Kidney (tissue), 14 donors: ENCODE results near the gene BLVRA. TPM values are rescaled to one million over a fixed set of nuclear protein-coding genes. Genes with fewer than 3 reads are reported as not detected.
"Not testable (repeated sequence)": the region's sequence is repeated elsewhere in the genome, so short reads cannot be mapped to it uniquely, and the experiment has no call there.

Source experiments
- DNase-seq, 5 donors: peaks; one replicate each; pipeline ENCODE4 v3.0.0-alpha.2; 2013 to 2020
- FAIRE-seq: peaks from 2 replicates; lab custom pipeline; 2012; peaks lifted over from hg19 to GRCh38; lab: Jason Lieb, UNC
- H3K27ac ChIP-seq, 2 donors: one replicate each; pipeline ENCODE4 v1.7.0; 2013; ENCODE audit warnings: low read depth in 2 of 2, low read length in 2 of 2, inconsistent platforms in 1 of 2
- H3K27me3 ChIP-seq: one replicate; pipeline ENCODE4 v1.7.1; 2013; ENCODE audit warnings: low read length, inconsistent platforms; ENCODE audit not compliant: control insufficient read depth, insufficient read depth
- H3K36me3 ChIP-seq, 3 donors: one replicate each; pipeline versions ENCODE4 v1.7.0 to v1.7.1; 2013; ENCODE audit warnings: low read length in 3 of 3, control low read depth in 1 of 3, inconsistent platforms in 1 of 3; ENCODE audit not compliant: insufficient read depth in 3 of 3, control insufficient read depth in 2 of 3
- H3K4me1 ChIP-seq, 3 donors: one replicate each; pipeline versions ENCODE4 v1.7.0 to v1.7.1; 2013; ENCODE audit warnings: low read length in 3 of 3, inconsistent platforms in 1 of 3, low read depth in 1 of 3; ENCODE audit not compliant: control insufficient read depth in 2 of 3, insufficient read depth in 2 of 3
- H3K4me3 ChIP-seq, 3 donors: one replicate each; pipeline versions ENCODE4 v1.7.0 to v1.8.1; 2013; ENCODE audit warnings: low read length in 3 of 3, control low read depth in 1 of 3, inconsistent platforms in 1 of 3
- H3K9ac ChIP-seq, 3 donors: one replicate each; pipeline versions ENCODE4 v1.7.0 to v1.7.1; 2013; ENCODE audit warnings: low read length in 3 of 3, control low read depth in 1 of 3, inconsistent platforms in 1 of 3
- H3K9me3 ChIP-seq, 3 donors: one replicate each; pipeline versions ENCODE4 v1.7.0 to v1.7.1; 2013; ENCODE audit warnings: low read length in 3 of 3, control low read depth in 1 of 3, inconsistent platforms in 1 of 3; ENCODE audit not compliant: control insufficient read depth in 2 of 3, insufficient read depth in 1 of 3
- CTCF ChIP-seq: IDR thresholded peaks from 3 replicates; pipeline ENCODE4 v1.5.1; 2012; ENCODE audit warnings: mild to moderate bottlenecking, moderate library complexity, borderline replicate concordance; ENCODE audit not compliant: insufficient read depth; ENCODE audit errors: extremely low read depth
- intact Hi-C: fragments of 100-400 bp; cut with DNase I; formaldehyde crosslinking; loops from one replicate; pipeline ENCODE4 v1.11.1; 2022
- polyA plus RNA-seq: library from polyadenylated mRNA; stranded (reverse); fragments of 350-450 nt; fragmentation: Illumina TruSeq; extraction: RNeasy Lipid Tissue Mini Kit (QIAGEN cat#74804); gene quantifications from one replicate; pipeline ENCODE4 v1.2.3, GENCODE V29; 2014; ENCODE audit warnings: low read depth, low replicate concordance; ENCODE audit not compliant: insufficient read depth
- total RNA-seq: library from RNA; stranded (reverse); fragmentation: NEBNext Ultra II Directional; extraction: Animal tissue kit (Norgen Biotek cat#: 25700); gene quantifications from one replicate; pipeline ENCODE4 v1.2.1, GENCODE V29; 2021
- donor health status: control.
- donor health status: control.
- donor health status: control.
- donor health status: control.
- donor health status: control.
- donor health status: DM: yes; HTN: yes; CAD: no.
- donor health status: Normal renal cell carcinoma (clear cell type).

BLVRA gene
- total and polyA plus RNA-seq, 2 donors from 2014 or later: 69.6 to 86.9 TPM

DNA sequence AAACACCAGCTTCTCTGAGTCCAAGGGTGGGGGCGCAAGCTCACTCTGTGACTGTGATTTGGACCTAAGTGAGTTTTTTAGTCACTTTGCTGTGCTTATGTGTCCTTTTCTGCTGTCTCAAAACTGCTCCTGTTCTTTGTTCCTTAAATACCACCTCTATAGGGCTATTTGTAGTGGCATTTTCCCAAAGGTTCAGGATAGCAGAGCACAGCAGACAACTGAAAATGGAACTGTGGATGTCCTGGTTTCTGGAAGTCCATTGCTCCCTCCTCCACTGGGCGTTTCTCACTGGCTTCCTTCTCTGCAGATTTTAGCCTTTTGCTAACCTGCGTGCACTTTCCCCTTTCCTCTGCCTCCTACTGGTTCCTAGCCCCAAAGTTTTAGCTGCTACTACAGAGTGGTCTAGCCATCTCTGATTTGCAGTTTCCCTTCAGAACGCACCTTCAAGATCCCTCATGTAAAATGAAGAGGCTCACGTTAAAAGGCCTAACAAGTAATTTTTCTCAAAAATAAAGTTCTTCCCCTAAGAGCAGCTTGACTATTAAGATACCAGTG is 25.6 kb downstream of the BLVRA start:
- intact Hi-C loops: no loop called here
- H3K9me3 ChIP-seq: no peaks in the 10 kb centered on the region
- H3K36me3 ChIP-seq: peaks cover 0 to 5% (median 4%) of the 10 kb centered on the region in 3 donors
- no peaks in the 10 kb centered on the region for H3K27me3 ChIP-seq
- FAIRE-seq (no peak), DNase-seq (no peak)
- no peak overlapping the region for H3K4me3 ChIP-seq
- no peak overlapping the region for H3K9ac ChIP-seq
- TF ChIP-seq CTCF: no peak
- H3K27ac ChIP-seq: no peak overlapping the region
- H3K4me1 ChIP-seq: peaks cover 0 to 16% (median 10%) of the 10 kb centered on the region in 3 donors

DNA sequence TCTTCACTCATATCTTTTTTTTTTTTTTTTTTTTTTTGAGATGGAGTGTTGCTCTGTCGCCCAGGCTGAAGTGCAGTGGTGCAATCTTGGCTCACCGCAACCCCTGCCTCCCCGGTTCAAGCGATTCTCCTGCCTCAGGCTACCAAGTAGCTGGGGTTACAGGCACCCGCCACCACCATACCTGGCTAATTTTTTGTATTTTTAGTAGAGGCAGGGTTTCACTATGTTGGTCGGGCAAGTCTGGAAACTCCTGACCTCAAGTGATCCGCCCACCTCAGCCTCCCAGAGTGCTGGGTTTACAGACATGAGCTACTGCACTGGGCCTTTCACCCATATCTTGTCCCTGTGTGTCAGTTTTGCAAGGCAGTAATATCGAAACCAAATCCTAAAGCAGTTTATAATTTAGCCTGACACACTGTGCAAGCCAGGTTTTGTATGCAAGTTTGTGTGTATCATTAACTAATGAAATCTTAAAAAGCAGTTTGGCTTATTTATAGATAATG is 26.2 kb downstream of the BLVRA start:
- H3K36me3 ChIP-seq, intact Hi-C loops, H3K27me3 ChIP-seq, H3K9ac ChIP-seq, H3K9me3 ChIP-seq, DNase-seq: not testable (repeated sequence)
- peak overlapping the region in 1 of 2 donors; percentile 43 for H3K27ac ChIP-seq
- H3K4me1 ChIP-seq: peaks cover 0 to 16% (median 10%) of the 10 kb centered on the region in 3 donors
- peak overlapping the region in 2 of 3 donors; percentile 25 to 38 for H3K4me3 ChIP-seq
- peak; percentile 54 for FAIRE-seq

- TF ChIP-seq CTCF: no peak
- Histone ChIP-seq H3K9ac (peak overlapping the region in 1 of 3 donors; percentile 26), H3K4me3 (no peak overlapping the region), H3K4me1 (peaks cover 0 to 16% (median 10%) of the 10 kb centered on the region in 3 donors), H3K36me3 (peaks cover 0 to 6% (median 5%) of the 10 kb centered on the region in 3 donors), H3K27me3 (no peaks in the 10 kb centered on the region), H3K27ac (peak overlapping the region in 1 of 2 donors; percentile 43), H3K9me3 (no peaks in the 10 kb centered on the region)
- DNase-seq (no peak), FAIRE-seq (no peak)
- intact Hi-C loops: no loop called here
Measured at GRCh38 chr7:43785420-43785819, 26.9 kb downstream of the BLVRA start.

DNA sequence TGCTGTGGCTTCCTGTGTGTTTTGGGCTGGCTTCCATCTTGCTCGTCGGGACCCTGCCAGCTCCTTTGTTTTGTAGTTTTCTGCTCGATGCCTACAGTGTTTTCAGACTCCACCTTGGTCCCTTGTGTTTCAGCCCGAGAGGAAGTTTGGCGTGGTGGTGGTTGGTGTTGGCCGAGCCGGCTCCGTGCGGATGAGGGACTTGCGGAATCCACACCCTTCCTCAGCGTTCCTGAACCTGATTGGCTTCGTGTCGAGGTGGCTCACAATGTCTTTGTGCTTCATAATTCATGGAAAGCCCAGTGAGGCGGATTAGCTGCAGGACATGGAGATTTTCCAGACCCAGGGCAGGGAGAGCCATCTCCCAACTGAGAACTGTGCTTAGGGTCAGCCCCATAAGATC is 29.3 kb downstream of the BLVRA start:
- no peak for TF ChIP-seq CTCF
- H3K9ac ChIP-seq: no peak overlapping the region
- peaks cover 5 to 8% (median 6%) of the 10 kb centered on the region in 3 donors for H3K36me3 ChIP-seq
- no peak overlapping the region for H3K27ac ChIP-seq
- H3K9me3 ChIP-seq: no peaks in the 10 kb centered on the region
- FAIRE-seq (no peak), DNase-seq (no peak)
- intact Hi-C loops: no loop called here
- no peaks in the 10 kb centered on the region for H3K27me3 ChIP-seq
- H3K4me3 ChIP-seq: no peak overlapping the region
- peaks cover 0 to 14% (median 6%) of the 10 kb centered on the region in 3 donors for H3K4me1 ChIP-seq
